Heart right ventricle (tissue), 16 donors: ENCODE results near the gene CLDN6. TPM values are rescaled to one million over a fixed set of nuclear protein-coding genes. Genes with fewer than 3 reads are reported as not detected.

ENCODE experiments used
- ATAC-seq, 8 donors: fragments of 200-7000 bp; cut with Tn5 transposase; one replicate each; pipeline ENCODE4 v1.9.1; 2020; ENCODE audit warnings: mild to moderate bottlenecking in 8 of 8, moderate library complexity in 8 of 8, moderate number of reproducible peaks in 1 of 8
- DNase-seq, 2 donors: peaks; one replicate each; pipeline ENCODE4 v3.0.0-alpha.2; 2020
- H3K27ac ChIP-seq, 10 donors: fragments of 200-600 bp; sonication (generic) in 2 of 10; one replicate each; pipeline versions ENCODE4 v1.5.0 to v1.8.0; 2020 to 2022; ENCODE audit warnings: mild to moderate bottlenecking in 3 of 10
- H3K27me3 ChIP-seq, 7 donors: fragments of 200-600 bp; one replicate each; pipeline ENCODE4 v1.8.0; 2021 to 2022; ENCODE audit warnings: mild to moderate bottlenecking in 2 of 7
- H3K36me3 ChIP-seq, 9 donors: fragments of 200-600 bp; sonication (generic) in 1 of 9; one replicate each; pipeline versions ENCODE4 v1.5.0 to v1.8.0; 2020 to 2022; ENCODE audit warnings: mild to moderate bottlenecking in 2 of 9
- H3K4me1 ChIP-seq, 9 donors: fragments of 200-600 bp; sonication (generic) in 1 of 9; one replicate each; pipeline versions ENCODE4 v1.5.0 to v1.8.0; 2020 to 2022; ENCODE audit warnings: mild to moderate bottlenecking in 4 of 9
- H3K4me3 ChIP-seq, 10 donors: fragments of 200-600 bp; sonication (generic) in 2 of 10; one replicate each; pipeline versions ENCODE4 v1.5.0 to v1.8.0; 2020 to 2022; ENCODE audit warnings: mild to moderate bottlenecking in 7 of 10, moderate library complexity in 2 of 10
- H3K9me3 ChIP-seq, 11 donors: fragments of 200-600 bp in 10 of 11; sonication (generic) in 2 of 11; one replicate each; pipeline versions ENCODE4 v1.5.0 to v1.8.0; 2013 to 2022; ENCODE audit warnings: mild to moderate bottlenecking in 2 of 11, control low read depth in 1 of 11, moderate library complexity in 1 of 11
- CTCF ChIP-seq, 9 donors: fragments of 200-600 bp; sonication (generic) in 2 of 9; IDR thresholded peaks; one replicate each; pipeline versions ENCODE4 v1.5.0 to v1.8.0; 2021 to 2022; ENCODE audit warnings: antibody characterized with exemption in 9 of 9, mild to moderate bottlenecking in 5 of 9, moderate library complexity in 1 of 9
- WGBS, 2 donors: extraction: QIAGEN DNeasy Blood & Tissue Kit; methylation state at CpG; one replicate each; pipeline ENCODE4 v1.1.7; 2013; ENCODE audit warnings: inconsistent platforms in 1 of 2; 5-methylcytosine and 5-hydroxymethylcytosine counted together
- intact Hi-C, 10 donors: fragments of 100-400 bp; cut with DNase I; formaldehyde crosslinking; loops; one replicate each; pipeline versions ENCODE4 v1.11.1 to v1.14.2; 2022
- polyA plus RNA-seq, 2 donors: library from polyadenylated mRNA; stranded (reverse); fragments of 200-250 nt; gene quantifications; one replicate each; pipeline ENCODE4 v1.2.3, GENCODE V29; 2013
- total RNA-seq, 10 donors: library from RNA; stranded (reverse); fragmentation: NEBNext Ultra II Directional in 3 of 10; extraction: Animal tissue kit (Norgen Biotek cat#: 25700) in 3 of 10; gene quantifications; one replicate each; pipeline versions ENCODE4 v1.2.1 to v1.2.4, GENCODE V29; 2021 to 2023
- donor health status: Arrhythmogenic right ventricular cardiomyopathy.
- donor health status: ischemic (EF 13 %, LVEDD 7.1; RV severe dilation, severe dysfunction).
- donor health status: healthy with polysubstance abuse.
- donor health status: DM: no; HTN: yes; CAD: no.
- donor health status: DM: no; HTN: no; CAD: no.
- donor health status: ischemic (EF 25% LVEDD 6.9; RV normal size, moderate dysfunction).
- donor health status: ischemic (EF 25% LVEDD 5.7; RV mildly dilated, moderate dysfunction).
- donor health status: healthy.
- donor health status: DM: yes; HTN: yes; CAD: no.
- donor health status: Ischemic cardiomyopathy.
- donor health status: ischemic (EF 35%, LVEDD 5.7; RV mildly dilated, moderate dysfunction).
- donor health status: nonischemic (EF 11% LVEDD 7.7; RV severe dilation, severe dysfunction).
- donor health status: DM: yes; HTN: yes; CAD: no.
- donor health status: PGD.
- donor health status: ischemic (EF 29% LVEDD 5.4; RV normal size, mild dysfunction).
- donor health status: nonischemic (EF 23%, LVEDD 6.1; RV moderate dilation, normal function).

The CLDN6 gene
- total and polyA plus RNA-seq, 12 donors = 0.03 to 0.28 TPM; not detected in 10

GRCh38 chr16:3019594-3020246 is 1.7 kb upstream of the CLDN6 start:
- ATAC-seq (no peak), DNase-seq (no peak)
- WGBS, 2 donors = 29 to 33% methylated on average over 40 of the region's 40 CpGs
- peak overlapping the region in 5 of 10 donors; percentile 95 to 100 (median 98) for H3K27ac ChIP-seq
- peaks cover 11 to 39% (median 20%) of the 10 kb centered on the region in 7 donors for H3K27me3 ChIP-seq
- intact Hi-C loops = no loop called here
- H3K9me3 ChIP-seq = no peaks in the 10 kb centered on the region
- no peak for TF ChIP-seq CTCF (IDR thresholded peaks at IDR 0.05)
- no peaks in the 10 kb centered on the region for H3K36me3 ChIP-seq
- peak overlapping the region; percentile 47 to 87 (median 74) for H3K4me3 ChIP-seq
- peaks cover 23 to 62% (median 53%) of the 10 kb centered on the region in 9 donors for H3K4me1 ChIP-seq

- 45 to 60% methylated on average over 20 of the region's 20 CpGs for WGBS, 2 donors
- Histone ChIP-seq H3K9me3 (no peaks in the 10 kb centered on the region), H3K27ac (no peak overlapping the region), H3K4me3 (no peak overlapping the region), H3K27me3 (peaks cover 19 to 63% (median 42%) of the 10 kb centered on the region in 7 donors), H3K4me1 (peaks cover 9 to 42% (median 35%) of the 10 kb centered on the region in 9 donors), H3K36me3 (no peaks in the 10 kb centered on the region)
- TF ChIP-seq CTCF (IDR thresholded peaks at IDR 0.05) = no peak
- intact Hi-C loops = no loop called here
- DNase-seq (no peak), ATAC-seq (no peak)
These were observed 639 bp downstream of the CLDN6 start for GRCh38 chr16:3017344-3017743.

GRCh38 chr16:3015865-3016521 is 2.0 kb downstream of the CLDN6 start:
- Histone ChIP-seq H3K4me3 (no peak overlapping the region), H3K9me3 (no peaks in the 10 kb centered on the region), H3K27ac (no peak overlapping the region), H3K36me3 (no peaks in the 10 kb centered on the region), H3K4me1 (peaks cover 0 to 28% (median 22%) of the 10 kb centered on the region in 9 donors), H3K27me3 (peaks cover 19 to 76% (median 55%) of the 10 kb centered on the region in 7 donors)
- WGBS, 2 donors = 84 to 86% methylated on average over 13 of the region's 13 CpGs
- intact Hi-C loops = no loop called here
- ATAC-seq = no peak
- no peak for DNase-seq
- no peak for TF ChIP-seq CTCF (IDR thresholded peaks at IDR 0.05)

- no peak overlapping the region for H3K27ac ChIP-seq
- ATAC-seq (no peak), DNase-seq (no peak)
- TF ChIP-seq CTCF (IDR thresholded peaks at IDR 0.05) = no peak
- peaks cover 19 to 85% (median 62%) of the 10 kb centered on the region in 7 donors for H3K27me3 ChIP-seq
- no peak overlapping the region for H3K4me3 ChIP-seq
- H3K9me3 ChIP-seq = no peaks in the 10 kb centered on the region
- intact Hi-C loops = no loop called here
- H3K4me1 ChIP-seq = peaks cover 0 to 20% (median 14%) of the 10 kb centered on the region in 9 donors
- WGBS, 2 donors = 82 to 86% methylated on average over 6 of the region's 6 CpGs
- H3K36me3 ChIP-seq = no peaks in the 10 kb centered on the region
These were observed 3.0 kb downstream of the CLDN6 start for GRCh38 chr16:3014971-3015370.
